GM18526 (cell line): ENCODE data around the gene C17orf113.

Source experiments
- POLR2A ChIP-seq: IDR thresholded peaks from 3 replicates; pipeline ENCODE4 v1.6.1; 2011; ENCODE audit not compliant: insufficient read length; ENCODE audit errors: extremely low read depth

C17orf113 gene

DNA sequence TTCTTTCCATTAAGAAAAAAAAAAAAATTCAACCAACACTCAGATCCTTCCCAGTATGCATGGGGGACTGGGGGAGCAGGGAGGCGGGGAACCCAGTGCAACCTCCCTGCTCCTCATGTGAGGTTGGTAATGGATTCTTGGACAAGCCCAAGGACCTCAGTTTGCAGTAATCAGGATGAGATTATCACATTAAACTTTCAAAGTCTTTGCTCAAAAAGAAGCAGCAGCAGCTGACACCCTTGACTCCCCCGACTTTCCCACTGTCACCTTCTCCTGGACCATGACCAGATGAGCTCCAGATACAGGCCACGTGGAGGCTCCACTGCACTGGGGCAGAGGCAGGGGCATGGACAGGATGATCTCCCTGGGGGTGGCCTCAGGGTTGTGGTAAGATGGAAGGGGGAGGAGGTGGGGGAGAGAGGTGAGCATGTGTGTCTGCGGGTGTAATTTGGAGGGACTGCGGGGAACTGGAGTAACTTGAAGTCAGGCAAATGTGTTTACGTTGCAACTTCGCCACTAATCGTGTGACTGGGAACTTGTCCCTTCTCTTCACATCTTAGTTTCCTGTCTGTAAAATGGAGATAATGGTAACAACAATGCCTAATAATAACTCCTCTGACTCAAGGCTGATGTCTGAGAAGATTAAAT is 28.1 kb upstream of the C17orf113 start:
- no peak for TF ChIP-seq POLR2A

DNA sequence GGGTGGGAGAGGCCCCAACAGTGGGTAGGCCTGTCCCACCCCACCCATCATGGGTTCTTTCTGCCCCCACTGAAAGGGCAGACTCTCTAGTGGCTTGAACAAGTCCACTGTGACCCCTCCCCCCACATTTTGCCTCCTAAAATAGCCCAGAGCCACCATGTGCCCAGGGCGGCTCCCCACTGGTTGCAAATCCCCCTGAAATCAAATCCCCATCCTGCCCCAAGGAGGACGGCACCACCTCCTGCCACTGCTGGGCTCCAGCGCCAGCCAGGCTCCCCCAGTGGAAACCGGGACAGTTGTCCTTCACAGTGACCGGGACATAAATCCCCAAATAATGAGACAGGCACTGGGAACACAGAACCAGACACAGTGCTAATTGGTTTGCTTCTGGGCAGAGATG is 27.4 kb upstream of the C17orf113 start:
- no peak for TF ChIP-seq POLR2A

DNA sequence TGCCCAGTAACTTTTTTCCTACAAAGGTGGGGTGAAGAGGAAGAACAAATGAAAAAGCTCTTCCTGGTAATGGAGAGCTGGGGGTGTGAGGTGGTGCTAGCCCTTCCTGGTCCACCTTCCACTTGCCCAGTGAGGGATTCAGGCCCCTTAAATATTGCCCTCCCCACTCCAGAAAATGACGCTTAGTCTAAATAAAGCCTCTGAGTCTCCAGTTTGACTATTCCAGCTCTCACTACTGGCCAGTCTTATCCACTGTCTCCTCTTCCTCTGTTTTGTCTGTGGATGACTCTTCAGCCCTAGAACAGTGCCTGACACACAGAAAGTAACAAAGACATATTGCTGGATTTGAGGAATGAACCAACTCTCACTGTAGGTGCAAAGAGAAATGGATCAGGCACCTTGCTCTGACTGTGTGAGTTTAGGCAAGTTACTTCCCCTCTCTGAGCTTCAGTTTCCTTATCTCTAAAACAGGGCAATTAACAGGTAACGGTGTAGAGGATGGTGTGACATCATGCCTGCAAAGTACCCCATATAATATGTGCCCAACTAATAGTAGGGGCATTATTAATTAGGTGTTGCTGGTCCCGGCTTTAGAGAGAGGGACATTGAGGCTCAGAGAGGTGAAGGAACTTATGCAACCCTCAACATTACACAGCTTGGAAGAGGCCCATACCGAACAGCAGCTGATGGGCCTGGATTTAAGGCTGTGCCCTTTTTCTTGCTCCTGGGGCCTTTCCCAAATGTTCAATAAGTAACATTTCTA is 26.6 kb upstream of the C17orf113 start:
- no peak for TF ChIP-seq POLR2A

GRCh38 chr17:42075789-42076188 is 25.4 kb upstream of the C17orf113 start:
- TF ChIP-seq POLR2A, result no peak

DNA sequence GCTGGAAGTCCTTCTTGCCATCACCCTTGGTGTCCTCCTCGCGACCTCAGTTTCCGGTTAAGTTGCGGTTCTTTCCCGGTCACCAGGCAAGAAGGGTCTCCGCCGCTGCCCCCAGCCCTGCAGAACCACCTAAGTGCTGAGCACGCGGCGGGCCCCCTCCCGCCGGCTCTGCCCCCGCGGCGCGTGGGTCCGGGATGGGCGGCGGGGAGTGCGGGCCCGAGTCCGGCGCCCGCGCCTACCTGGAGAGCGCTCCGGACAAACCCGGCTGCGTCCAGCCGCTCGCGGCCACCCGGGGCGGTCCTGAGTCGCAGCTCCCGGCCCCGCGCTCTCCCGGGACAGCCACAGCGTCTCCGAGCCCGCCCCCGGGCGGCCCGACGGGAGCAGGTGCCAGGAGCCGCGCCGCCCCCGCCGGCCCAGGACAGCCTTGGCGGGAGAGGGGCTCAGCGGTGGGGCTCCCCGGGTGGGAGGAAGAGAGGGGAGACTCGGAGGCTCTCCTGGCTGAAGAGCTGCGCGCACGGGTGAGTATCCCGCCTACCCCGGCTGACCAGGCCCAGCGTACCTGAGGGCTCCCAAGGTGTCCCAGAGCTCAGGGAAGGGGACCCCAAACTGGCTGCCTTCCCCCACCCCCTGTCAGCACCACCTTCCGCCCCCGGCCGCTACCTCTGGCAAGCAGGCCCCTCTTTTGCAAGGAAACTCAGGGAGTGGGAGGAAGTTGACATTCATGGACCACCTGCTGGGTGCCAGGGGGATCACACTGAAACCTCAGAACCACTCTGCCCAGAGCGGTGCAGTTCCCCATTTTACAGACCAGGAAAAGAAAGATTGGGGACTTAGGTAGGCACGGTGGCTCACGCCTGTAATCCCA is 22.2 kb upstream of the C17orf113 start:
- TF ChIP-seq POLR2A, result no peak

DNA sequence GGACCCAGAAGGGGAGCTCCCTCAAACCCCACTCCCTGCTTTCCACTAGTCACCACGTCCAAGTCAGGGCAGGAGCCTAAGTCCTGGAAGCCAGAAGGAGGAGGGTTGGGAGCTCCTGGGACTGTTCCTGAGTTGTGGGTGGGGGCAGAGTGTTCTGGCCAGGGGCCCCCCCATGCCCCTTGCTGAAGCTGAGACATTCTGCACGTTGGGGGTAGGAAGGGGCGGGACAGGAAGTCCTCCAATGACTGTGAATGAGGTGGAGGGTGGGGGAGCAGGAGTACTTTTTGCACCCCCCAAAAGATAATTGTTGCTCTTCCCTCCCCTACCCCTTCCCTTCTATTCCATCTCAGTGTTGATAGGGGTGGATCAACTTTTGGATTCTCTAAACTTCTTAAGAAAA is 21.4 kb upstream of the C17orf113 start:
- TF ChIP-seq POLR2A, result no peak

GRCh38 chr17:42068979-42069378 is 18.6 kb upstream of the C17orf113 start:
- TF ChIP-seq POLR2A, result no peak

GRCh38 chr17:42067371-42068091 is 17.1 kb upstream of the C17orf113 start:
- no peak for TF ChIP-seq POLR2A

DNA sequence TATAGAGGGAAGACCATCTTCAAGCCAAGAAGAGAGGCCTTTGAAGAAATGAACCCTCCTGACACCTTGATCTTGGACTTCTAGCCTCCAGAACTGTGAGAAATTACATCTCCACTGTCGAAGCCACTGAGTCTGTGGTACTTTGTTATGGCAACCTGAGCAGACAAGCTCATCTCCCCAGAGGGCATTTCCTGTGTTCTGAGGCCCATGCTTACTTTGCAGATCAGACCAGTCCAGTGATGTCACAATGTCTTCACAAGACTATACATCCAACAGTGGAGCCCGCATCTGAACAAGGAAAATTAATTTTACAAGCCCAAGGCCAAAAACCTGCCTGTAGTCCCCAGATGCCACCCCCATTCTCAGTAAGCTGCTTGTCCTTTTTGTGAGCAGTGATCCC is 14.8 kb upstream of the C17orf113 start:
- TF ChIP-seq POLR2A, result no peak

DNA sequence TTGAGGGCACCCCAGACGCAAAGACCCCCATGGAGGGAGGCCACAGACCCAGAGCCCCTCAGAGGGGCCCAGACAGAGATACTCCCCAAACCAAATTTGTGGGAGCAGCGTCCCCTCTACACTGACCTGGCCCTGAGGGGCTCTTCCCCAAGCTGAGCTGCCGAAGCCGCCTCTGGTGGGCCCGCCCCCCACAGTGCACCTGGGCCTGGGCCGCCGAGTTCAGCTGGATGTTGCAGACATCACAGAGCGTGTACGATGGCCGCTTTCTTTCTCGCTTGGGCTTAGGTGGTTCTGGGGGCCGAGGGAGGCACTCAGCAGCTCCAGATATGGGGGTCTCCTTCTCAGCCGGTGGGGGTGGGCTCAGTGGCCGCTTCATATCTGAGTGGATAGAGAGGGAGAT is 12.3 kb upstream of the C17orf113 start:
- TF ChIP-seq POLR2A, result no peak

- TF ChIP-seq POLR2A, result no peak
These were observed 11.5 kb upstream of the C17orf113 start for GRCh38 chr17:42061646-42062487.

DNA sequence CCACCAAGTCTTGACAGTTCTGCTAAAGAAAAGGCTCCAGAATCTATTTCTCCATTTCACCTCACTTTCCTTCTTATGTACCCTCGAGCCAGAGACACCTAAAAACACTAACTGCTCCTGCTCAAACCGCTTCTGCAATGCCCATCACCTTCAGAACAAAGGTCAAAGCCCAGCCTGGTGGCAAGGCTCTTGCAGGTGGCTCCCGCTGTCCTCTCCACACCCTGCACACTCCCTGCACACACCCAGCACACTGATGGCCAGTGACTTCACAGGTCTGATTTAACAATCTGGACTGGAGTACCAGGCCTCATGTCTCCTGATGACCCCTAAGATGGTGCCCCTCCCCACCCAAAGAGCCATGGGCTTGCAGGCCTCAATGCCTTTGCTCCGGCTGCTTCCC is 9.8 kb upstream of the C17orf113 start:
- no peak for TF ChIP-seq POLR2A

- no peak for TF ChIP-seq POLR2A
These were observed 9.4 kb upstream of the C17orf113 start for GRCh38 chr17:42059815-42060214.

- TF ChIP-seq POLR2A, result no peak
These were observed 7.7 kb upstream of the C17orf113 start for GRCh38 chr17:42058063-42058462.

- TF ChIP-seq POLR2A, result no peak
These were observed 6.2 kb upstream of the C17orf113 start for GRCh38 chr17:42056635-42057034.

GRCh38 chr17:42055496-42055895 is 5.1 kb upstream of the C17orf113 start:
- no peak for TF ChIP-seq POLR2A
